ENCODE results near the gene RFX2. TPM values are rescaled to one million over a fixed set of nuclear protein-coding genes. Genes with fewer than 3 reads are reported as not detected.

RFX2 gene
- total and polyA plus RNA-seq, 3 experiments from 2014 or later, result 1.5 to 4.9 (median 4.2) TPM

- no peaks in the 10 kb centered on the region for H3K9me3 ChIP-seq (ENCODE audit: low read length)
- H3K36me3 ChIP-seq (ENCODE audit: insufficient read depth, low read length), result no peaks in the 10 kb centered on the region
- Mint-ChIP-seq H3K9me3 (no peaks in the 10 kb centered on the region), H3K27ac (peak overlapping the region; percentile 51 to 95 (median 86)), H3K36me3 (peaks cover 0 to 25% (median 4%) of the 10 kb centered on the region in 3 donors), H3K4me1 (peaks cover 79 to 95% (median 88%) of the 10 kb centered on the region in 3 donors), H3K27me3 (no peaks in the 10 kb centered on the region), H3K4me3 (peak overlapping the region in 3 of 7 donors; percentile 18 to 66 (median 47))
- no peaks in the 10 kb centered on the region for H3K27me3 ChIP-seq (ENCODE audit: insufficient read depth, low read length, poor library complexity, severe bottlenecking)
- ChIA-PET CTCF (no interaction called here), POLR2A (no interaction called here)
- peaks cover 78% of the 10 kb centered on the region for H3K4me1 ChIP-seq (ENCODE audit: insufficient read depth, low read length)
- no peak overlapping the region for H3K4me3 ChIP-seq (ENCODE audit: low read length)
- DNase-seq, result no peak
- no peak overlapping the region for H3K27ac ChIP-seq (ENCODE audit: low read depth, low read length)
Measured at GRCh38 chr19:5958074-5958850, 152.0 kb downstream of the RFX2 start.

- Mint-ChIP-seq H3K36me3 (peaks cover 0 to 25% (median 4%) of the 10 kb centered on the region in 3 donors), H3K4me1 (peaks cover 78 to 95% (median 88%) of the 10 kb centered on the region in 3 donors), H3K9me3 (no peaks in the 10 kb centered on the region), H3K27ac (peak overlapping the region in 3 of 8 donors; percentile 60 to 70 (median 61)), H3K27me3 (no peaks in the 10 kb centered on the region), H3K4me3 (peak overlapping the region in 1 of 7 donors; percentile 15)
- CTCF ChIA-PET, result interaction anchor here (1.4 to 1.5 kb wide), 2 partner anchors 11 to 153 kb away, joined by 3 to 8 read pairs; no protein-coding TSS in a partner anchor
- H3K27me3 ChIP-seq (ENCODE audit: insufficient read depth, low read length, poor library complexity, severe bottlenecking), result no peaks in the 10 kb centered on the region
- no peak overlapping the region for H3K27ac ChIP-seq (ENCODE audit: low read depth, low read length)
- H3K4me1 ChIP-seq (ENCODE audit: insufficient read depth, low read length), result peaks cover 78% of the 10 kb centered on the region
- DNase-seq, result no peak
- H3K4me3 ChIP-seq (ENCODE audit: low read length), result no peak overlapping the region
- no peaks in the 10 kb centered on the region for H3K9me3 ChIP-seq (ENCODE audit: low read length)
- no peaks in the 10 kb centered on the region for H3K36me3 ChIP-seq (ENCODE audit: insufficient read depth, low read length)
- POLR2A ChIA-PET, result no interaction called here
Measured at GRCh38 chr19:5957170-5957569, 153.1 kb downstream of the RFX2 start.

GRCh38 chr19:5956728-5957127, 153.6 kb downstream of the RFX2 start:
- Mint-ChIP-seq H3K27ac (peak overlapping the region in 3 of 8 donors; percentile 31 to 83 (median 63)), H3K27me3 (no peaks in the 10 kb centered on the region), H3K4me1 (peaks cover 78 to 95% (median 88%) of the 10 kb centered on the region in 3 donors), H3K9me3 (no peaks in the 10 kb centered on the region), H3K4me3 (peak overlapping the region in 1 of 7 donors; percentile 13), H3K36me3 (peaks cover 0 to 25% (median 2%) of the 10 kb centered on the region in 3 donors)
- no peaks in the 10 kb centered on the region for H3K36me3 ChIP-seq (ENCODE audit: insufficient read depth, low read length)
- peaks cover 79% of the 10 kb centered on the region for H3K4me1 ChIP-seq (ENCODE audit: insufficient read depth, low read length)
- POLR2A ChIA-PET, result no interaction called here
- H3K9me3 ChIP-seq (ENCODE audit: low read length), result no peaks in the 10 kb centered on the region
- CTCF ChIA-PET, result interaction anchor here (1.0 to 1.5 kb wide), 3 partner anchors 11 to 153 kb away, joined by 3 to 8 read pairs (median 3); no protein-coding TSS in a partner anchor
- DNase-seq, result no peak
- no peak overlapping the region for H3K4me3 ChIP-seq (ENCODE audit: low read length)
- H3K27me3 ChIP-seq (ENCODE audit: insufficient read depth, low read length, poor library complexity, severe bottlenecking), result no peaks in the 10 kb centered on the region
- H3K27ac ChIP-seq (ENCODE audit: low read depth, low read length), result no peak overlapping the region

- CTCF ChIA-PET, result interaction anchor here (1.0 to 1.5 kb wide), 3 partner anchors 12 to 152 kb away, joined by 3 to 8 read pairs (median 3); no protein-coding TSS in a partner anchor
- POLR2A ChIA-PET, result no interaction called here
- DNase-seq, result no peak
- Mint-ChIP-seq H3K9me3 (no peaks in the 10 kb centered on the region), H3K27ac (peak overlapping the region in 5 of 8 donors; percentile 31 to 83 (median 61)), H3K4me3 (no peak overlapping the region), H3K27me3 (no peaks in the 10 kb centered on the region), H3K4me1 (peaks cover 78 to 95% (median 88%) of the 10 kb centered on the region in 3 donors), H3K36me3 (peaks cover 0 to 26% (median 2%) of the 10 kb centered on the region in 3 donors)
- no peaks in the 10 kb centered on the region for H3K36me3 ChIP-seq (ENCODE audit: insufficient read depth, low read length)
- no peak overlapping the region for H3K4me3 ChIP-seq (ENCODE audit: low read length)
- no peaks in the 10 kb centered on the region for H3K27me3 ChIP-seq (ENCODE audit: insufficient read depth, low read length, poor library complexity, severe bottlenecking)
- no peak overlapping the region for H3K27ac ChIP-seq (ENCODE audit: low read depth, low read length)
- H3K9me3 ChIP-seq (ENCODE audit: low read length), result no peaks in the 10 kb centered on the region
- H3K4me1 ChIP-seq (ENCODE audit: insufficient read depth, low read length), result peaks cover 79% of the 10 kb centered on the region
Measured at GRCh38 chr19:5956323-5956722, 154.0 kb downstream of the RFX2 start.

GRCh38 chr19:5955636-5955935, 154.7 kb downstream of the RFX2 start:
- Histone ChIP-seq H3K27ac (ENCODE audit: low read depth, low read length) (no peak overlapping the region), H3K36me3 (ENCODE audit: insufficient read depth, low read length) (no peaks in the 10 kb centered on the region), H3K27me3 (ENCODE audit: insufficient read depth, low read length, poor library complexity, severe bottlenecking) (no peaks in the 10 kb centered on the region), H3K4me3 (ENCODE audit: low read length) (no peak overlapping the region), H3K4me1 (ENCODE audit: insufficient read depth, low read length) (peaks cover 79% of the 10 kb centered on the region), H3K9me3 (ENCODE audit: low read length) (no peaks in the 10 kb centered on the region)
- Mint-ChIP-seq H3K27me3 (no peaks in the 10 kb centered on the region), H3K27ac (peak overlapping the region in 4 of 8 donors; percentile 36 to 63 (median 42)), H3K9me3 (no peaks in the 10 kb centered on the region), H3K4me1 (peaks cover 80 to 95% (median 88%) of the 10 kb centered on the region in 3 donors), H3K4me3 (no peak overlapping the region), H3K36me3 (peaks cover 0 to 31% (median 2%) of the 10 kb centered on the region in 3 donors)
- ChIA-PET CTCF (interaction anchor here (1.0 kb wide), 1 partner anchor 67 kb away, joined by 3 read pairs; no protein-coding TSS in a partner anchor), POLR2A (no interaction called here)
- DNase-seq, result no peak

GRCh38 chr19:5954293-5954692, 156.0 kb downstream of the RFX2 start:
- DNase-seq, result no peak
- peaks cover 80 to 95% (median 88%) of the 10 kb centered on the region in 3 donors for H3K4me1 Mint-ChIP-seq
- Histone ChIP-seq H3K27ac (ENCODE audit: low read depth, low read length) (peak overlapping the region; percentile 35), H3K4me3 (ENCODE audit: low read length) (peak overlapping the region; percentile 52), H3K9me3 (ENCODE audit: low read length) (no peaks in the 10 kb centered on the region), H3K4me1 (ENCODE audit: insufficient read depth, low read length) (peaks cover 79% of the 10 kb centered on the region), H3K36me3 (ENCODE audit: insufficient read depth, low read length) (no peaks in the 10 kb centered on the region), H3K27me3 (ENCODE audit: insufficient read depth, low read length, poor library complexity, severe bottlenecking) (no peaks in the 10 kb centered on the region)
- no peaks in the 10 kb centered on the region for H3K9me3 Mint-ChIP-seq
- peak overlapping the region; percentile 36 to 92 (median 85) for H3K27ac Mint-ChIP-seq
- H3K36me3 Mint-ChIP-seq, result peaks cover 0 to 38% (median 2%) of the 10 kb centered on the region in 3 donors
- H3K27me3 Mint-ChIP-seq, result no peaks in the 10 kb centered on the region
- peak overlapping the region; percentile 11 to 87 (median 67) for H3K4me3 Mint-ChIP-seq
- POLR2A ChIA-PET, result interaction anchor here (1.4 kb wide), 1 partner anchor 50 kb away, joined by 4 read pairs; the partner anchor contains the start of gene VMAC
- CTCF ChIA-PET, result interaction anchor here (5.0 kb wide), 1 partner anchor 13 kb away, joined by 31 read pairs; no protein-coding TSS in a partner anchor

GRCh38 chr19:5953680-5954213, 156.6 kb downstream of the RFX2 start:
- no peaks in the 10 kb centered on the region for H3K9me3 Mint-ChIP-seq
- Histone ChIP-seq H3K36me3 (ENCODE audit: insufficient read depth, low read length) (no peaks in the 10 kb centered on the region), H3K27ac (ENCODE audit: low read depth, low read length) (peak overlapping the region; percentile 35), H3K4me3 (ENCODE audit: low read length) (peak overlapping the region; percentile 52), H3K9me3 (ENCODE audit: low read length) (no peaks in the 10 kb centered on the region), H3K4me1 (ENCODE audit: insufficient read depth, low read length) (peaks cover 79% of the 10 kb centered on the region), H3K27me3 (ENCODE audit: insufficient read depth, low read length, poor library complexity, severe bottlenecking) (no peaks in the 10 kb centered on the region)
- H3K27me3 Mint-ChIP-seq, result peaks cover 0 to 1% of the 10 kb centered on the region in 2 donors
- peaks cover 0 to 38% (median 2%) of the 10 kb centered on the region in 3 donors for H3K36me3 Mint-ChIP-seq
- ChIA-PET CTCF (interaction anchor here (5.0 kb wide), 1 partner anchor 14 kb away, joined by 31 read pairs; no protein-coding TSS in a partner anchor), POLR2A (interaction anchor here (0.5 to 1.4 kb wide), 2 partner anchors 11 to 49 kb away, joined by 4 read pairs; partner anchors contain the start of gene VMAC)
- DNase-seq, result peak in 1 of 5 donors; percentile 36
- peak overlapping the region; percentile 36 to 92 (median 85) for H3K27ac Mint-ChIP-seq
- peaks cover 81 to 95% (median 89%) of the 10 kb centered on the region in 3 donors for H3K4me1 Mint-ChIP-seq
- H3K4me3 Mint-ChIP-seq, result peak overlapping the region; percentile 11 to 87 (median 67)
